Measurements from ENCODE around the gene GPR84. TPM values are rescaled to one million over a fixed set of nuclear protein-coding genes. Genes with fewer than 3 reads are reported as not detected.

GPR84 gene
- total and polyA plus RNA-seq, 9 of the 15 experiments (the other 6 are each of a cell fraction or from before 2014, with no cell fraction given): 0.07 to 0.18 (median 0.11) TPM; not detected in 5

DNA sequence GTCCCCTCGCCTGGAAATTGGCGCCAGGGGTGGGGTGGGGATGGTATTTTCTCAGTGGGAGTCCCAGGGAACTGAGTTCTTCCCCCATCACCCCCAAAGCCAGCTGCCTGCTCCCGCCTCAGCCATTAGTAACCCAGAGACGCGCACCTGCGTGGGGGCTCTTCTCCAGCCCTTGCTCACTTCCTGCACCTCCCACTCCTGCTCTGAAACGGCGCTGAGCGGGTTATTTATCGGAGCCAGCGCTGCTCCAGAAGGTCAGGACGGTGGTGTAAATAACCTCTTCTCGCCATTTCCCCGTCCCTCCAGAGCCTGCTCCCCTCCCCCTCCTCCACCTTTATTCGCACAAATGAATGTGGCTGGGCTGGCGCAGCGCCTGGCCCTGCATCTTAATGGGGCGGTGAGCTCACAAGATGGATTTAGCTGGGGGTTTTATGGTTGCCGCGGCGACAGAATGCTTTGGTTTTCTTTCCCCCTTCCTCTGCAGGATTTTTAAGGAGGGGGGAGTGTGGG, 12.2 kb downstream of the GPR84 start (continued):
- TF ChIP-seq, protein P1, sequence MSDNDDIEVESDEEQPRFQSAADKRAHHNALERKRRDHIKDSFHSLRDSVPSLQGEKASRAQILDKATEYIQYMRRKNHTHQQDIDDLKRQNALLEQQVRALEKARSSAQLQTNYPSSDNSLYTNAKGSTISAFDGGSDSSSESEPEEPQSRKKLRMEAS (CRISPR knock-in tag; IDR thresholded peaks at IDR 0.05): 0 out of 2 replicates have a peak, but pooled peaks have one; percentile 39
- TF ChIP-seq ID3 (CRISPR knock-in tag; IDR thresholded peaks at IDR 0.05) (no peak), ID3 (tag; IDR thresholded peaks at IDR 0.05) (0 out of 2 replicates have a peak, but pooled peaks have one; percentile 38), ZBED1 (IDR thresholded peaks at IDR 0.05) (0 out of 2 replicates have a peak, but pooled peaks have one; percentile 18), CBX1 (IDR thresholded peaks at IDR 0.05; ENCODE audit: low read depth) (no peak), BRD4 (IDR thresholded peaks at IDR 0.05) (no peak; the same call in 1 of the 2 replicates), ZNF655 (CRISPR knock-in tag; IDR thresholded peaks at IDR 0.05) (no peak), ZSCAN32 (CRISPR knock-in tag; IDR thresholded peaks at IDR 0.05) (no peak), BRF1 (IDR thresholded peaks at IDR 0.05; ENCODE audit: borderline replicate concordance, extremely low read depth, insufficient read length) (no peak), SMARCE1 (IDR thresholded peaks at IDR 0.05) (peak; percentile 59; the same call in 1 of the 2 replicates), RBM25 (IDR thresholded peaks at IDR 0.05; ENCODE audit: low read depth, low read length, severe bottlenecking) (no peak), MCM5 (IDR thresholded peaks at IDR 0.05; ENCODE audit: low read depth) (no peak), TFAM (CRISPR knock-in tag; conservative IDR thresholded peaks at IDR 0.05) (no peak), GATA2 (CRISPR knock-in tag; IDR thresholded peaks at IDR 0.05) (no peak), ZNF77 (CRISPR knock-in tag; IDR thresholded peaks at IDR 0.05) (no peak), ZC3H11A (IDR thresholded peaks at IDR 0.05; ENCODE audit: low read depth, low read length) (no peak)
- TF ChIP-seq, protein P2, sequence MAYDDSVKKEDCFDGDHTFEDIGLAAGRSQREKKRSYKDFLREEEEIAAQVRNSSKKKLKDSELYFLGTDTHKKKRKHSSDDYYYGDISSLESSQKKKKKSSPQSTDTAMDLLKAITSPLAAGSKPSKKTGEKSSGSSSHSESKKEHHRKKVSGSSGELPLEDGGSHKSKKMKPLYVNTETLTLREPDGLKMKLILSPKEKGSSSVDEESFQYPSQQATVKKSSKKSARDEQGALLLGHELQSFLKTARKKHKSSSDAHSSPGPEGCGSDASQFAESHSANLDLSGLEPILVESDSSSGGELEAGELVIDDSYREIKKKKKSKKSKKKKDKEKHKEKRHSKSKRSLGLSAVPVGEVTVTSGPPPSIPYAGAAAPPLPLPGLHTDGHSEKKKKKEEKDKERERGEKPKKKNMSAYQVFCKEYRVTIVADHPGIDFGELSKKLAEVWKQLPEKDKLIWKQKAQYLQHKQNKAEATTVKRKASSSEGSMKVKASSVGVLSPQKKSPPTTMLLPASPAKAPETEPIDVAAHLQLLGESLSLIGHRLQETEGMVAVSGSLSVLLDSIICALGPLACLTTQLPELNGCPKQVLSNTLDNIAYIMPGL (CRISPR knock-in tag; IDR thresholded peaks at IDR 0.05): no peak
- TF ChIP-seq, protein P3, sequence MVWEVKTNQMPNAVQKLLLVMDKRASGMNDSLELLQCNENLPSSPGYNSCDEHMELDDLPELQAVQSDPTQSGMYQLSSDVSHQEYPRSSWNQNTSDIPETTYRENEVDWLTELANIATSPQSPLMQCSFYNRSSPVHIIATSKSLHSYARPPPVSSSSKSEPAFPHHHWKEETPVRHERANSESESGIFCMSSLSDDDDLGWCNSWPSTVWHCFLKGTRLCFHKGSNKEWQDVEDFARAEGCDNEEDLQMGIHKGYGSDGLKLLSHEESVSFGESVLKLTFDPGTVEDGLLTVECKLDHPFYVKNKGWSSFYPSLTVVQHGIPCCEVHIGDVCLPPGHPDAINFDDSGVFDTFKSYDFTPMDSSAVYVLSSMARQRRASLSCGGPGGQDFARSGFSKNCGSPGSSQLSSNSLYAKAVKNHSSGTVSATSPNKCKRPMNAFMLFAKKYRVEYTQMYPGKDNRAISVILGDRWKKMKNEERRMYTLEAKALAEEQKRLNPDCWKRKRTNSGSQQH (CRISPR knock-in tag; IDR thresholded peaks at IDR 0.05): no peak

Data from K562 (cell line).